K562 treated with DMSO at 1 percent for 4 hours (cell line): ENCODE results near the gene PIGV. TPM values are rescaled to one million over a fixed set of nuclear protein-coding genes. Genes with fewer than 3 reads are reported as not detected.

Experiments used
- total RNA-seq: library from RNA; unstranded; fragments of 300-600 nt; gene quantifications from 2 replicates; pipeline ENCODE4 v1.2.3, GENCODE V29; 2022; ENCODE audit not compliant: insufficient read depth

Gene PIGV
- total RNA-seq, result 11.0 and 11.3 TPM in 2 replicates

DNA sequence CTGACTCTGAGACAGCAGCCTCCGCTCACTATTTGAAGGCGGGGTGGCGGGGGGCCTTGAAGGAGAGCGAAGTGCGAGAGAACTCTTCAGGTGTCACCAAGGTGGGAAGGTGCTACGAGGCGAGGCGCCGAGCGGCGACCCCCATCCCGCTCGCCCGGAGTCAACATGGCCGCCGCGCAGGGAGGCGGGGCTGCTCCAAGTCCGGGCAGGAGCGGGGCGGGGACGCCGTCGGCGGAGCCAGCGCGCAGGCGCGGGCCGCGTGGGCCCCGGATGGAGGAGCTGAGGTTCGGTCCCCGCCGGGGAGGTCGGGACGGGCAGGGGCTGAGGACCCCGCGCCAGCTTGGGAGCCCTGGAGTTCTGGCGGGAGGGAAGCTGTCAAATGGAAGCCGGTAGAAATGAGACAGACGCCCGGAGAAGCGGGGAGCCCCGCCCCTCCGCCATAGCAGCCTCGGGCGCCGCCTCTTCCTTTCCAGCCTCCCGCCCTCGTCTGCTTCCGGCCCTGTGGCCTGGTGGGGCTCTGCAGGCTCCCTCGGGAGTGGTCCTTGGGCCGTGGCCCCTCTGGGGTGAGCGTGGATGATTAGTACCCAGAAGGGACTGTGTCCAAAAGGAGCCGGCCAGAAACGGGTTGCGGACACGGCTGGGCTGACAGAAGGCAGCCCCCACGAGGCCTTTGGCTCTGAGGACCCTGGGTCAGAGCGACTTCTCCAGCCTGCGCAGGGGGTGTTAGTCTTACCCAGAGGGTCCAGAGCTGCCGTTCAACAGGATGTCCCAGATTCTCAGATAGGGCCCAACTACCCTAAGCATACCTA is at the start of gene PIGV:
PIGV (plus strand) TSS at position 245 of the 809 bp plus-strand sequence. CDS start 2,866 bp downstream, outside the sequence.

DNA sequence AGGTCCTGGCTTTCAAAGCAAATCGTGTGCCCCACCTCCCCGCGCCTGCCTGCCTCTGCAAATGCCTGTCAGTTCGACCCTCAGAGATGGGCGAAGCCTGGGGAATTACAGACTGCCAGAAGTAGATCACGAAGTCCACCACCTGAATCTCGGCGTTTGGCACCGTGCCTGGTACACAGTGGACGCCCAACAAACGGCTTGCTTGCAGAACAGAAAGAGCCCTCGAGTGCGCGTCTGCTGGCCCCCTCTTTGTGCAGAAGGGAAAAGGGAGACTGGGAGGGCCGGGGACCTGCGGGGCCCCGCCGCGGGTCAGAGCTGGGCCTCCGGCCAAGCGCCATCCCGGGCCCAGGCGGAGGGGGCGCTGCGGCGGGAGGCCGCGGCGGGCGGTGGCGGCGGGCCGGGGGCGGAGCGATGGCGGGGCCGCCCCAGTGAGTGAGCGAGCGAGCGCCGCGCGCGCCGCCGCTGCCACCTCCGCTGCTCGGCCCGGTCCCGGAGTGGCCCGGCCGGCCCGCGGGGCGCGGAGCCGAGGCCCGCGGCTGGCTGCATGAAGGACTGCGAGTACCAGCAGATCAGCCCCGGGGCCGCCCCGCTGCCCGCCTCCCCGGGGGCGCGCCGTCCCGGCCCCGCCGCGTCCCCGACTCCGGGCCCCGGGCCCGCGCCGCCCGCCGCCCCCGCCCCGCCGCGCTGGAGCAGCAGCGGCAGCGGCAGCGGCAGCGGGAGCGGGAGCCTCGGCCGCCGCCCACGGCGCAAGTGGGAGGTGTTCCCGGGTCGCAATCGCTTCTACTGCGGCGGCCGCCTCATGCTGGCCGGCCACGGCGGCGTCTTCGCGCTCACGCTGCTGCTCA is 38.7 kb downstream of the PIGV start, which contains the start of gene ZDHHC18:
ZDHHC18 (plus strand) TSS at position 428 of the 845 bp plus-strand sequence; CDS start at position 545, 117 bp downstream.

Other genes with a start within 250 kb of the PIGV start
- 35.2 and 40.5 TPM in 2 replicates for gene ARID1A, start 91.9 kb upstream of the PIGV start, total RNA-seq
- gene ZDHHC18, start 38.7 kb downstream of the PIGV start, total RNA-seq, result 24.9 and 29.1 TPM in 2 replicates
- gene SFN, start 75.2 kb downstream of the PIGV start, total RNA-seq, result 1.1 TPM in 2 replicates
- 23.9 and 30.3 TPM in 2 replicates for gene GPN2, start 102.3 kb downstream of the PIGV start, total RNA-seq
- gene GPATCH3, start 112.5 kb downstream of the PIGV start, total RNA-seq, result 19.8 and 20.9 TPM in 2 replicates
- not detected in 2 replicates for gene NR0B2, start 126.0 kb downstream of the PIGV start, total RNA-seq
- 153 and 159 TPM in 2 replicates for gene NUDC, start 133.8 kb downstream of the PIGV start, total RNA-seq
- 1.5 TPM in 1 of 2 replicates, not detected in the other for gene KDF1, start 172.5 kb downstream of the PIGV start, total RNA-seq
- gene TRNP1, start 205.7 kb downstream of the PIGV start, total RNA-seq, result 0.42 TPM in 1 of 2 replicates, not detected in the other
- gene TENT5B, start 224.9 kb downstream of the PIGV start, total RNA-seq, result 3.9 and 4.7 TPM in 2 replicates